Subcutaneous abdominal adipose tissue (tissue), 5 donors: Measurements from ENCODE around the gene RAB23.

ENCODE experiments used
- H3K27ac ChIP-seq: one replicate; pipeline ENCODE4 v1.7.0; 2013; ENCODE audit warnings: low read depth, mild to moderate bottlenecking, inconsistent platforms, low read length, moderate library complexity
- H3K27me3 ChIP-seq, 5 donors: one replicate each; pipeline ENCODE4 v1.7.0; 2013; ENCODE audit warnings: low read length in 5 of 5, inconsistent platforms in 1 of 5; ENCODE audit not compliant: control insufficient read depth in 5 of 5, insufficient read depth in 4 of 5
- H3K36me3 ChIP-seq, 5 donors: one replicate each; pipeline ENCODE4 v1.7.0; 2013; ENCODE audit warnings: low read length in 5 of 5; ENCODE audit not compliant: control insufficient read depth in 5 of 5, insufficient read depth in 5 of 5
- H3K4me1 ChIP-seq, 5 donors: one replicate each; pipeline ENCODE4 v1.7.0; 2013; ENCODE audit warnings: low read length in 5 of 5, mild to moderate bottlenecking in 3 of 5, moderate library complexity in 1 of 5; ENCODE audit not compliant: control insufficient read depth in 5 of 5, insufficient read depth in 5 of 5
- H3K4me3 ChIP-seq, 5 donors: one replicate each; pipeline ENCODE4 v1.7.0; 2013; ENCODE audit warnings: low read length in 5 of 5, low read depth in 1 of 5
- H3K9ac ChIP-seq, 5 donors: one replicate each; pipeline ENCODE4 v1.7.0; 2013; ENCODE audit warnings: low read length in 5 of 5, mild to moderate bottlenecking in 4 of 5, moderate library complexity in 3 of 5
- H3K9me3 ChIP-seq, 5 donors: one replicate each; pipeline ENCODE4 v1.7.0; 2013; ENCODE audit warnings: low read length in 5 of 5; ENCODE audit not compliant: control insufficient read depth in 5 of 5
- donor health status: healthy.
- donor health status: healthy.
- donor health status: healthy.
- donor health status: healthy.
- donor health status: healthy.

Gene RAB23

GRCh38 chr6:57173056-57173885, 48.8 kb downstream of the RAB23 start:
- Histone ChIP-seq H3K4me3 (peak overlapping the region; percentile 74 to 87 (median 83)), H3K27me3 (no peaks in the 10 kb centered on the region), H3K36me3 (peaks cover 0 to 5% (median 0%) of the 10 kb centered on the region in 5 donors), H3K4me1 (peaks cover 2 to 33% (median 21%) of the 10 kb centered on the region in 5 donors), H3K27ac (peak overlapping the region; percentile 63), H3K9me3 (no peaks in the 10 kb centered on the region), H3K9ac (peak overlapping the region; percentile 72 to 89 (median 78))

GRCh38 chr6:57172136-57173055, 49.7 kb downstream of the RAB23 start, which contains the start of gene BAG2:
TSS of gene BAG2 (plus strand) at chr6:57172326. CDS start at chr6:57172698, 372 bp downstream.
- no peaks in the 10 kb centered on the region for H3K9me3 ChIP-seq
- no peaks in the 10 kb centered on the region for H3K27me3 ChIP-seq
- H3K4me3 ChIP-seq, result peak within 1 kb of the TSS; percentile 74 to 89 (median 83)
- peaks cover 0 to 26% (median 19%) of the 10 kb centered on the region in 5 donors for H3K4me1 ChIP-seq
- peak within 1 kb of the TSS; percentile 63 for H3K27ac ChIP-seq
- peaks cover 1 to 9% (median 3%) of the 10 kb centered on the region in 5 donors for H3K36me3 ChIP-seq
- H3K9ac ChIP-seq, result peak within 1 kb of the TSS; percentile 72 to 89 (median 78)

- no peak overlapping the region for H3K4me3 ChIP-seq
- no peaks in the 10 kb centered on the region for H3K27me3 ChIP-seq
- H3K9ac ChIP-seq, result no peak overlapping the region
- peaks cover 12 to 37% (median 25%) of the 10 kb centered on the region in 5 donors for H3K36me3 ChIP-seq
- peaks cover 0 to 13% (median 6%) of the 10 kb centered on the region in 5 donors for H3K9me3 ChIP-seq
- H3K27ac ChIP-seq, result no peak overlapping the region
- H3K4me1 ChIP-seq, result no peaks in the 10 kb centered on the region
These were observed 57.0 kb downstream of the RAB23 start for GRCh38 chr6:57165080-57165479.

DNA sequence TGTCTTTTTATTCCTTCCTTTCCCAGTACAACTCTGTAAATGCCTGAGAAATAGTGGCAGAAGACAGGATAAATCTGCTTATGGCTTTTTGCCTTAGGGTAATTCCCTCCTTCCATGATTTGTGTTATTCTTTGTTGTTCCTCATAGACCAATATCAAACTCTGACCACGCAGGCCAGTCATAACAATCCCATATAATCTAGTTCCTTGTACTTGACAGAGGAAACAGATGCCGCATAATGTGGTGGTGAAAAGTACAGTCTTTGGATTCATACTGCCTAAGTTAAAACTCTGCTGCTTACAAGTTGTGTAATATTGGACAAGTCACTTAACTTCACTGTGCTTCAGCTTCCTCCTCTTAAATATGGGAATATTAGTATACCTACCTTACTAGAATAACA, 58.2 kb downstream of the RAB23 start:
- no peaks in the 10 kb centered on the region for H3K27me3 ChIP-seq
- H3K4me3 ChIP-seq, result no peak overlapping the region
- peaks cover 12 to 37% (median 25%) of the 10 kb centered on the region in 5 donors for H3K36me3 ChIP-seq
- no peak overlapping the region for H3K9ac ChIP-seq
- peaks cover 0 to 13% (median 6%) of the 10 kb centered on the region in 5 donors for H3K9me3 ChIP-seq
- no peak overlapping the region for H3K27ac ChIP-seq
- H3K4me1 ChIP-seq, result no peaks in the 10 kb centered on the region

- H3K9ac ChIP-seq, result no peak overlapping the region
- no peaks in the 10 kb centered on the region for H3K4me1 ChIP-seq
- H3K4me3 ChIP-seq, result no peak overlapping the region
- peaks cover 0 to 13% (median 6%) of the 10 kb centered on the region in 5 donors for H3K9me3 ChIP-seq
- H3K36me3 ChIP-seq, result peaks cover 11 to 39% (median 26%) of the 10 kb centered on the region in 5 donors
- no peaks in the 10 kb centered on the region for H3K27me3 ChIP-seq
- no peak overlapping the region for H3K27ac ChIP-seq
These were observed 59.6 kb downstream of the RAB23 start for GRCh38 chr6:57162516-57162915.

DNA sequence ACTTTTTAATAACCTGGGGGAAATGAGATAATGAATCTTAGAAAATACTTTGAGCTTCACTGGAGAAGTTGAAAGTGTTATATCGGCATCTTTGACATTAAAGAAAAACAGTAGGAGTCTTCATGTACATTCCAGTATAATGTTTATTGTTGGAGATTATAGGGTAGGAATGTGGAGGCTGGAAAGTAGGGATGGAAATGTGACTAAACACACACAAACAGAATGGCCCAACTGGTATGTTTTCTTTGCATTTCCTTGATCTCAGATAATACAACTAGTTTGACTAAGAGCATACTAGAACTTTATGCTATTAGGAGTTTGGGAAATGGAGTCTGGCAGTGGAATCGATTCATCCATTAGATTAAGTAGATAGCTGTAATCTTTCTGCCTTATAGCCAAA, 60.1 kb downstream of the RAB23 start:
- Histone ChIP-seq H3K27ac (no peak overlapping the region), H3K9ac (no peak overlapping the region), H3K4me1 (no peaks in the 10 kb centered on the region), H3K9me3 (peaks cover 0 to 13% (median 6%) of the 10 kb centered on the region in 5 donors), H3K27me3 (no peaks in the 10 kb centered on the region), H3K36me3 (peaks cover 9 to 39% (median 22%) of the 10 kb centered on the region in 5 donors), H3K4me3 (no peak overlapping the region)

DNA sequence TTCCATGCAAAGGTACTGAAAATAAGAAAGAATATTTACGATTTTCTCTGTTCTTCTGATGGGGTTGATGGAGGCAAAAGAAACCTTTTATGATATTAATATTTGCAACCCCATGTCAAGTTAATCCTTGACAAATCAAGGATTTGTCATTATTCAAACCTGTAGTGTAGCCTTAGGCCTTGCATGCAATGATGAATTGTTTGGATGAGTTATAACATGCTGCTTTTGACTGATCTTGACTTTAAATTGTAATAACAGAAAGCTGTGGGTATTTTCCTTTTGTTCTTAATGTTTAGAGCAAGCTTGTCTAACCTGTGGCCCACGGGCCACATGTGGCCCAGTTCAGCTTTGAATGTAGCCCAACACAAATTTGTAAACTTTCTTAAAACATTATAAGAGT, 63.0 kb downstream of the RAB23 start:
- no peaks in the 10 kb centered on the region for H3K27me3 ChIP-seq
- H3K4me1 ChIP-seq, result no peaks in the 10 kb centered on the region
- H3K9ac ChIP-seq, result no peak overlapping the region
- no peak overlapping the region for H3K4me3 ChIP-seq
- peaks cover 16 to 45% (median 28%) of the 10 kb centered on the region in 5 donors for H3K36me3 ChIP-seq
- H3K9me3 ChIP-seq, result no peaks in the 10 kb centered on the region
- no peak overlapping the region for H3K27ac ChIP-seq

DNA sequence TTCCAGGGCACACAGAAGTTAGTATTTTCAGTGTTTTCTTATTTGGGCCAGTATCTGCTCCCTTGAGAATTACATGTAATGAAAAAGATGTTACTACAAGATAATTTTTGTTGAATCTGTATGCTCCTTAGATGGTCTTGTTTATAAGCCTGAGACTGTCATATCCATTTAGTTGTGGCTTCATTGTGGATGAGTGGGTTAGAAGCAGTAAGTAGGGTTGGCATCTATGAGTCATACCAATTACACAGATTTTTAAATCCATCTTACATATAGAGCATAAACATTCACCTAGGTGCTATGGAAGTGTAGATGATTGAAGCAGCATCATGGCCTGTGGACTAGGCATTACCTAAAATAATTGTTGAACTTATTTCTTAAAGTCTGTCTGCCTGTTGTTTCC, 63.4 kb downstream of the RAB23 start:
- H3K4me3 ChIP-seq, result no peak overlapping the region

DNA sequence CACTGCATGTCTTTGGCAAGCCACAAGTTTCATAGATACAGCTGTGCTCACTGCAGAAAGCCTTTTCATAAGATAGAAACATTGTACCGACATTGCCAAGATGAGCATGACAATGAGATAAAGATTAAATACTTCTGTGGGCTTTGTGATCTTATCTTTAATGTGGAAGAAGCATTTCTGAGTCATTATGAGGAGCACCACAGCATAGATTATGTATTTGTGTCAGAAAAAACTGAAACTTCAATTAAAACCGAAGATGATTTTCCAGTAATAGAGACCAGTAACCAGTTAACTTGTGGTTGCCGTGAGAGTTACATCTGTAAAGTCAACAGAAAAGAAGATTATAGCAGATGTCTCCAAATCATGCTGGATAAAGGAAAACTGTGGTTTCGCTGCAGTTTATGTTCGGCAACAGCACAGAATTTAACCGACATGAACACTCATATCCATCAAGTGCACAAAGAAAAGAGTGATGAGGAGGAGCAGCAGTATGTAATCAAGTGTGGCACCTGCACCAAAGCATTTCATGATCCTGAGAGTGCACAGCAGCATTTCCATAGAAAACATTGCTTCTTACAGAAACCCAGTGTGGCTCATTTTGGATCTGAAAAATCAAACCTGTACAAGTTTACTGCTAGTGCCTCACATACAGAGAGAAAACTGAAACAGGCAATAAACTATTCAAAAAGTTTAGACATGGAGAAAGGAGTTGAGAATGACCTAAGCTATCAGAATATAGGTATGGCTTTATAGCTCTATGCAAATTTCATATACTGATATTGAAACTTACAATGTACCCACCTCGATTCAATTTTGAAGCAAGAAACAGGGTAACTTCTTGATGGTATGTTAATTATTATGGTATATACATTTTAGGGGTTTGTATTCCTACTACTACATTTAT, 73.9 kb downstream of the RAB23 start:
- Histone ChIP-seq H3K9me3 (no peaks in the 10 kb centered on the region), H3K27me3 (no peaks in the 10 kb centered on the region), H3K36me3 (peaks cover 30 to 51% (median 38%) of the 10 kb centered on the region in 5 donors), H3K4me3 (no peak overlapping the region), H3K9ac (no peak overlapping the region), H3K27ac (no peak overlapping the region), H3K4me1 (no peaks in the 10 kb centered on the region)

More for the DNA sequence above, 63.4 kb downstream of the RAB23 start:
- Histone ChIP-seq H3K9ac (no peak overlapping the region), H3K27me3 (no peaks in the 10 kb centered on the region), H3K4me1 (no peaks in the 10 kb centered on the region), H3K27ac (no peak overlapping the region), H3K9me3 (no peaks in the 10 kb centered on the region), H3K36me3 (peaks cover 21 to 45% (median 30%) of the 10 kb centered on the region in 5 donors)
